ENCODE measurements around the gene UBE2B.

GRCh38 chr5:134437847-134438581 is 66.6 kb downstream of the UBE2B start:
- TF ChIP-seq, protein P1, sequence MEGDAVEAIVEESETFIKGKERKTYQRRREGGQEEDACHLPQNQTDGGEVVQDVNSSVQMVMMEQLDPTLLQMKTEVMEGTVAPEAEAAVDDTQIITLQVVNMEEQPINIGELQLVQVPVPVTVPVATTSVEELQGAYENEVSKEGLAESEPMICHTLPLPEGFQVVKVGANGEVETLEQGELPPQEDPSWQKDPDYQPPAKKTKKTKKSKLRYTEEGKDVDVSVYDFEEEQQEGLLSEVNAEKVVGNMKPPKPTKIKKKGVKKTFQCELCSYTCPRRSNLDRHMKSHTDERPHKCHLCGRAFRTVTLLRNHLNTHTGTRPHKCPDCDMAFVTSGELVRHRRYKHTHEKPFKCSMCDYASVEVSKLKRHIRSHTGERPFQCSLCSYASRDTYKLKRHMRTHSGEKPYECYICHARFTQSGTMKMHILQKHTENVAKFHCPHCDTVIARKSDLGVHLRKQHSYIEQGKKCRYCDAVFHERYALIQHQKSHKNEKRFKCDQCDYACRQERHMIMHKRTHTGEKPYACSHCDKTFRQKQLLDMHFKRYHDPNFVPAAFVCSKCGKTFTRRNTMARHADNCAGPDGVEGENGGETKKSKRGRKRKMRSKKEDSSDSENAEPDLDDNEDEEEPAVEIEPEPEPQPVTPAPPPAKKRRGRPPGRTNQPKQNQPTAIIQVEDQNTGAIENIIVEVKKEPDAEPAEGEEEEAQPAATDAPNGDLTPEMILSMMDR (IDR thresholded peaks at IDR 0.05 in 2 of 3, conservative IDR thresholded peaks at IDR 0.05 in 1 of 3; ENCODE audit: borderline replicate concordance in 1 of 3, insufficient read depth in 1 of 3, low read depth in 2 of 3, low read length in 2 of 3): no peak
- TF ChIP-seq SIN3A (IDR thresholded peaks at IDR 0.05; ENCODE audit: low read depth) (no peak), POLR2A (IDR thresholded peaks at IDR 0.05; ENCODE audit: borderline replicate concordance, extremely low read depth, insufficient read depth, insufficient read length) (no peak), EZH2 (IDR thresholded peaks at IDR 0.05) (no peak), YY1 (IDR thresholded peaks at IDR 0.05; ENCODE audit: extremely low read depth, insufficient replicate concordance, low read depth, low read length) (no peak), ZNF274 (IDR thresholded peaks at IDR 0.05; ENCODE audit: low read depth, low read length) (no peak), SP1 (IDR thresholded peaks at IDR 0.05; ENCODE audit: low read depth) (no peak), ZBTB33 (IDR thresholded peaks at IDR 0.05; ENCODE audit: extremely low read depth, insufficient replicate concordance, low read length) (no peak), EZH2phosphoT487 (IDR thresholded peaks at IDR 0.05; ENCODE audit: borderline replicate concordance) (no peak), RAD21 (IDR thresholded peaks at IDR 0.05; ENCODE audit: low read depth) (no peak), CBX3 (IDR thresholded peaks at IDR 0.05; ENCODE audit: low read depth) (no peak), CEBPB (IDR thresholded peaks at IDR 0.05; ENCODE audit: low read depth) (no peak)
- TF ChIP-seq, protein P2, sequence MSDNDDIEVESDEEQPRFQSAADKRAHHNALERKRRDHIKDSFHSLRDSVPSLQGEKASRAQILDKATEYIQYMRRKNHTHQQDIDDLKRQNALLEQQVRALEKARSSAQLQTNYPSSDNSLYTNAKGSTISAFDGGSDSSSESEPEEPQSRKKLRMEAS (IDR thresholded peaks at IDR 0.05): no peak
